Stomach (tissue), 9 donors: Measurements from ENCODE around the gene DFFA. TPM values are rescaled to one million over a fixed set of nuclear protein-coding genes. Genes with fewer than 3 reads are reported as not detected.
"Not testable (repeated sequence)": the region's sequence is repeated elsewhere in the genome, so short reads cannot be mapped to it uniquely, and the experiment has no call there.

Source experiments
- DNase-seq, 2 donors: peaks; one replicate each; pipeline versions ENCODE4 v3.0.0 to v3.0.0-alpha.2; 2013 to 2019
- H3K27ac ChIP-seq, 5 donors: fragments of 200-600 bp in 4 of 5; sonication (generic) in 4 of 5; one replicate each; pipeline ENCODE4 v1.5.1; 2013 to 2019; ENCODE audit warnings: mild to moderate bottlenecking in 1 of 5, moderate library complexity in 1 of 5
- H3K27me3 ChIP-seq, 3 donors: fragments of 200-600 bp; sonication (generic); one replicate each; pipeline ENCODE4 v1.5.1; 2017 to 2019; ENCODE audit warnings: mixed run types in 1 of 3
- H3K36me3 ChIP-seq, 4 donors: fragments of 200-600 bp; sonication (generic); 1 replicate in 3 of 4; 2 replicates in 1 of 4; pipeline ENCODE4 v1.5.1; 2016 to 2019
- H3K4me1 ChIP-seq, 4 donors: fragments of 200-600 bp; sonication (generic); one replicate each; pipeline ENCODE4 v1.5.1; 2016 to 2019
- H3K4me3 ChIP-seq, 4 donors: fragments of 200-600 bp; sonication (generic) in 3 of 4; one replicate each; pipeline ENCODE4 v1.5.1; 2016 to 2019; ENCODE audit warnings: mild to moderate bottlenecking in 1 of 4
- H3K9me3 ChIP-seq, 4 donors: fragments of 200-600 bp; sonication (generic); one replicate each; pipeline ENCODE4 v1.5.1; 2016 to 2019
- CTCF ChIP-seq, 7 experiments: fragments of 450-650 bp in 4 of 7; fragments of 200-600 bp in 3 of 7; sonication (generic) in 3 of 7; IDR thresholded peaks; one replicate each; pipeline ENCODE4 v1.5.1; 2016 to 2019; ENCODE audit warnings: antibody characterized with exemption in 7 of 7, control low read depth in 2 of 7, mild to moderate bottlenecking in 1 of 7
- EP300 ChIP-seq: sonication (generic); formaldehyde crosslinking; IDR thresholded peaks from one replicate; pipeline ENCODE4 v1.6.1; 2017; ENCODE audit warnings: antibody characterized with exemption
- POLR2A ChIP-seq, 4 donors: fragments of 450-650 bp; IDR thresholded peaks; one replicate each; pipeline ENCODE4 v1.6.1; 2016; ENCODE audit warnings: antibody characterized with exemption in 4 of 4, control low read depth in 2 of 4, mild to moderate bottlenecking in 1 of 4, moderate library complexity in 1 of 4
- POLR2AphosphoS5 ChIP-seq, 3 donors: sonication (generic); formaldehyde crosslinking; IDR thresholded peaks; one replicate each; pipeline ENCODE4 v1.6.1; 2016; ENCODE audit warnings: antibody characterized with exemption in 3 of 3
- WGBS, 5 donors: extraction: QIAGEN DNeasy Blood & Tissue Kit in 3 of 5; methylation state at CpG; one replicate each; pipeline versions ENCODE4 v1.1.5 to v1.1.7; 2013 to 2018; 5-methylcytosine and 5-hydroxymethylcytosine counted together
- intact Hi-C: fragments of 100-400 bp; cut with DNase I; formaldehyde crosslinking; loops from one replicate; pipeline ENCODE4 v1.15.1; 2023; ENCODE audit warnings: low total_unique reads
- polyA plus RNA-seq, 3 donors: library from polyadenylated mRNA; stranded (reverse); fragments of 200-250 nt; gene quantifications; one replicate each; pipeline ENCODE4 v1.2.3, GENCODE V29; 2013
- total RNA-seq, 5 donors: library from RNA; depleted of rRNA; stranded (reverse); fragments of >200 nt; gene quantifications; one replicate each; pipeline versions ENCODE4 v1.1.0 to v1.2.3, GENCODE V29; 2014 to 2016
- donor health status: healthy with polysubstance abuse.
- donor health status: Bipolar disorder and iron deficiency.
- donor health status: healthy.

DFFA gene
- total and polyA plus RNA-seq, 8 donors = 10.7 to 22.2 (median 13.0) TPM

GRCh38 chr1:10459184-10459583, 13.1 kb downstream of the DFFA start:
- 28 to 50% (median 39%) methylated on average over 3 of the region's 3 CpGs for WGBS, 5 donors
- H3K4me3 ChIP-seq = no peak overlapping the region
- H3K4me1 ChIP-seq = peaks cover 6 to 19% (median 9%) of the 10 kb centered on the region in 4 donors
- H3K27me3 ChIP-seq = no peaks in the 10 kb centered on the region
- intact Hi-C loops = no loop called here
- peak overlapping the region in 2 of 5 donors; percentile 8 to 17 for H3K27ac ChIP-seq
- DNase-seq = peak in 1 of 2 donors; percentile 69
- H3K36me3 ChIP-seq = peaks cover 30 to 62% (median 53%) of the 10 kb centered on the region in 4 donors
- H3K9me3 ChIP-seq = no peaks in the 10 kb centered on the region
- TF ChIP-seq POLR2A (IDR thresholded peaks at IDR 0.05) (no peak), POLR2AphosphoS5 (IDR thresholded peaks at IDR 0.05) (peak in 1 of 3 donors; percentile 27)

GRCh38 chr1:10457875-10458274, 14.5 kb downstream of the DFFA start:
- TF ChIP-seq CTCF (IDR thresholded peaks at IDR 0.05) (no peak), POLR2A (IDR thresholded peaks at IDR 0.05) (no peak), POLR2AphosphoS5 (IDR thresholded peaks at IDR 0.05) (no peak), EP300 (no peak)
- Histone ChIP-seq H3K4me3 (no peak overlapping the region), H3K36me3 (peaks cover 19 to 49% (median 40%) of the 10 kb centered on the region in 4 donors), H3K27ac (no peak overlapping the region), H3K27me3 (no peaks in the 10 kb centered on the region), H3K9me3 (no peaks in the 10 kb centered on the region), H3K4me1 (peaks cover 6 to 19% (median 9%) of the 10 kb centered on the region in 4 donors)
- WGBS, 5 donors = 69 to 91% (median 85%) methylated on average over 9 of the region's 9 CpGs
- no peak for DNase-seq
- intact Hi-C loops = no loop called here

- DNase-seq, H3K9me3 ChIP-seq, H3K27me3 ChIP-seq, H3K27ac ChIP-seq, H3K4me3 ChIP-seq, intact Hi-C loops: not testable (repeated sequence)
- WGBS, 5 donors = 64 to 69% (median 65%) methylated on average over 7 of the region's 7 CpGs
- H3K36me3 ChIP-seq = peaks cover 15 to 44% (median 36%) of the 10 kb centered on the region in 4 donors
- H3K4me1 ChIP-seq = peaks cover 6 to 19% (median 9%) of the 10 kb centered on the region in 4 donors
Measured at GRCh38 chr1:10457462-10457861, 14.9 kb downstream of the DFFA start.

- Histone ChIP-seq H3K4me1 (peaks cover 6 to 19% (median 9%) of the 10 kb centered on the region in 4 donors), H3K4me3 (no peak overlapping the region), H3K36me3 (peaks cover 7 to 36% (median 28%) of the 10 kb centered on the region in 4 donors), H3K27ac (no peak overlapping the region), H3K9me3 (no peaks in the 10 kb centered on the region), H3K27me3 (no peaks in the 10 kb centered on the region)
- intact Hi-C loops = no loop called here
- TF ChIP-seq EP300 (no peak), POLR2AphosphoS5 (IDR thresholded peaks at IDR 0.05) (no peak), CTCF (IDR thresholded peaks at IDR 0.05) (no peak)
- WGBS, 5 donors = 76 to 83% (median 80%) methylated on average over 7 of the region's 7 CpGs
- no peak for DNase-seq
Measured at GRCh38 chr1:10456661-10457060, 15.7 kb downstream of the DFFA start.

- no peak overlapping the region for H3K4me3 ChIP-seq
- no peaks in the 10 kb centered on the region for H3K9me3 ChIP-seq
- H3K36me3 ChIP-seq = peaks cover under 1 to 30% (median 22%) of the 10 kb centered on the region in 4 donors
- H3K4me1 ChIP-seq = peaks cover 6 to 25% (median 14%) of the 10 kb centered on the region in 4 donors
- intact Hi-C loops = no loop called here
- WGBS, 5 donors = 87 to 92% (median 88%) methylated on average over 5 of the region's 5 CpGs
- no peak overlapping the region for H3K27ac ChIP-seq
- DNase-seq = no peak
- TF ChIP-seq CTCF (IDR thresholded peaks at IDR 0.05) = no peak
- no peak for TF ChIP-seq POLR2AphosphoS5 (IDR thresholded peaks at IDR 0.05)
- no peak for TF ChIP-seq EP300
- TF ChIP-seq POLR2A (IDR thresholded peaks at IDR 0.05) = no peak
- no peaks in the 10 kb centered on the region for H3K27me3 ChIP-seq
Measured at GRCh38 chr1:10456048-10456447, 16.3 kb downstream of the DFFA start.
